GM18502 (cell line): Measurements from ENCODE around the gene SLC45A3.

ENCODE experiments used
- ATAC-seq: cut with Tn5 transposase; IDR thresholded peaks from one replicate; pipeline ENCODE4 v1.9.1; 2021; ENCODE audit warnings: mild to moderate bottlenecking; ENCODE audit not compliant: unreplicated experiment, poor library complexity

Gene SLC45A3

DNA sequence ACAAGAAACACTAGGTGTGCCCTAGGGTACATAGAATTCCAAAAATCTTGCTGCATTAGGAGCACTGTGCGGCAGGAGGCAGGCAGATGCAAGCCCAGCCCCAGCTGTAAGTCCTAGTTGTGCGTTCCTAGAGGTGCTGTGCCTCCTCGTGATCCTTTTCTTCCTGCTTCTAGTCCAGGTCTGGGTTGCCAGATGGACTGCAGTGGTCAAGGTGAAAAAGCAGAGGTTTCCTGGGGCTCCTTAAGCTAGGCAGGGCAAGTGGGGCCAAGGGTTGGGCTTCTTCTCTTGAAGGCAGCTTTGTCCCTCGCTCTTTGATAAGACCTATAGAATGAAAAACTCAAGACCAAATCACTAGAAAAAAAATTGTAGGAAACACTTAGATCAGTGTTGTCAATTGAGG is 21.6 kb upstream of the SLC45A3 start:
- ATAC-seq = no peak

DNA sequence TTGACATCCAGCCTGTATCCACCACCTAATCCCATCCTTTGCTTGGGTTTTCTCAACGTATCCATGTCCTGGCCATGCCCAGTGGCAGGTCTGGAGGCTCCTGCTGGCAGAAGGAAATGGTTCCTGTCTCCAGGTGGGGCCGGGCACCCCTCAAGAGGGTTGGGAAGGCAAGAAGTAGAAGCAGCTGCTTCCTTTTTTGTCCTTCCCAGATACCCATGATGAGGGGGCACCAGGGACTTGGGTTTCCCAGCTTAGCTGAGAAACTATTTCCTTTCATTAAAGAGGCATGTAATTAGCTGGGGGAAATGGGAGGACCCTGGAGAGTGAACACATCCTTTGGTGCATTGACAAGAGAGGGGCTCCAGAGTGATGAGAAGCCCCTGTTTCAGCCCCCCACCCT is 21.1 kb upstream of the SLC45A3 start:
- ATAC-seq = no peak

DNA sequence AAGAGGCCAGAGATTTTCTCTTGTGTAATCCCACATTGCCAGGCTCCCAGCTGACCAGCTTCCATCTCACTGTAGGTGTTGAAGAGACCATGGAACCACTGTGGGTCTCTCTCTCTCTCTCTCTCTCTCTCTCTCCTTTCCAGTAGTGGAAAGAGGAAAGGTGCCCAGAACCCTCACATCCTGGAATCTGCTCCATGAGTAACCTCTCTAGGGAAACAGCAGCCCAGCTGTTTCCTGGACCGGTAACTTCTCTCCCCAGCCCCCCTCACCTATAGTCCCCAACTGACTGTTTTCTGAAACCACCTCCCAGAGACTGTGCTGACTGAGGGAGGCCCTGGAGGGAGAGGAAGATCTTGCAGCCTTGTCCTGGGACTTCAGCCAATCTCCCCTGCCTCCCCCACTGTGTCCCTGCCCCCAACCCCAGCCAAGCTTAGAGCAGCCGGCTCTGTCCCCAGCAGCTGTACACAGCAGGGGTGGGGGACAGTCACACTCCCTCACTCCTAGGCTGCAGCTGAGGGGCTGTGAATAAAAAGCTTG is 20.6 kb upstream of the SLC45A3 start:
- no peak for ATAC-seq

GRCh38 chr1:205699416-205699815 is 19.1 kb upstream of the SLC45A3 start:
- ATAC-seq = no peak

- no peak for ATAC-seq
These were observed 18.6 kb upstream of the SLC45A3 start for GRCh38 chr1:205698921-205699320.

DNA sequence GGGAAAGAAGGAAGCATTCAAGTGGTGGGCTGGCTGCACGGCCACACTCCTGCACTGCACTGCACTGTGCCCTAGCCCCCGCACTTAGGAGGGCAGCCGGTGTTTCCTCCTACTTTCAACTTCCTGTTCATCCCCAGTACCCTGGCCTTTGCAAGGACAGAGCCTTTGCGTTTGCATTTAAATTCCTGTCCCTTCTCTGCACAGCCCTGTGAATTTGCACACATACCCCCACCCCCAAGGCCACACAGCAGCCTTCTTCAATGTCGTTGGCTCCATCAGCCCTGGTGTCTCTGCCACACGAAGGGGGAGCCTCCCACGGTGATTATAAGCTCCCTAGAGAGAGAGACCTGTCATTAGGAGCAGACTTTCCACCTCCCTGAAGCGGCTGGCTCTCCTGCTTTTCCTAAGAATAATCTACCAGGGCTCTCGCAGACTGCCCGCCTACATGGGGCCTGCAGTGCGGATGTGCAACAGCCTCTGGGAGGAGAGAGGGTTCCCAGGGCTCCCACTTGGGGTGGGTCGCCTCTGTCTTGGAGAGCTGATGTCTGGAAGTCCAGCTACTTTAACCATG is 13.2 kb upstream of the SLC45A3 start:
- ATAC-seq = no peak

DNA sequence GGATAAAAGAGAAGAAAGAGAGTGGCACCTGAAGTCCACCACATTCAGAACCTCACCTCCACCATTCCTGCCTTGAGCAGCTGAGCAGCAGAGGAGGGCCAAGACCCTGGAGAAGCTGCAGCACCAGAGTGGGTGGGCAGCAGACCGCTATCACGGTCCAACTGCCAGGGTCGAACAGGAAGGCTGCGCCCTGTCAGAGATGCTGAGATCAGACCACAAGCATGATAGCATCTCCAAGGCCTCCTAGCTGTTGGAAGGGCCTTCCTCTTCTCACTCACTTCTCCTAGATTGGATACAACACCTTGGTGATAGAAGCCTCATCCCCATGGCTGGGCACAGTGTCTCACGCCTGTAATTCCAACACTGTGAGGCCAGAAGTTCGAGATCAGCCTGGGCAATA is 12.1 kb upstream of the SLC45A3 start:
- no peak for ATAC-seq

GRCh38 chr1:205690122-205690756 is 9.9 kb upstream of the SLC45A3 start:
- no peak for ATAC-seq

GRCh38 chr1:205689479-205689878 is 9.2 kb upstream of the SLC45A3 start:
- no peak for ATAC-seq

- no peak for ATAC-seq
These were observed 8.1 kb upstream of the SLC45A3 start for GRCh38 chr1:205688171-205689080.

GRCh38 chr1:205687242-205687641 is 6.9 kb upstream of the SLC45A3 start:
- ATAC-seq = no peak

DNA sequence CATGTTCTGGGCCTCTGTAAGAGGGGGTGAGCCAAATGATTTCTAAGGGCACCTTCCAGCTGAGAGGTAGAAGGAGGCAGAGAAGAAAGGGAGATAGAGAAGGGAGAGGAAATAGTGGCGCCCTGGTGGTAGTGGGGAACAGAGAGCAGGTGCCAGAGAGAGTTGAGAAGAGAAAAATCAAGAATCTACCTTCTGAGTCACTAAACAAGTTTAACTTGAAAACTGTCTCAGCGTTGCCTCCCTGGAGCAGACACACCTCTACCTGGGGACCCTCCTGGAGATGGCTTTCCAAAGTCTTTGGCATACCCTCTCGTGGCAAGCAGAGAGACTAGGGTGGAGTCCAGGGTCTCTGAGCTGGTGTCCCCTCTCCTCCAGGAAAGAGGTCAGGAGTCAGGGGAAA is 1.1 kb upstream of the SLC45A3 start:
- ATAC-seq = no peak

DNA sequence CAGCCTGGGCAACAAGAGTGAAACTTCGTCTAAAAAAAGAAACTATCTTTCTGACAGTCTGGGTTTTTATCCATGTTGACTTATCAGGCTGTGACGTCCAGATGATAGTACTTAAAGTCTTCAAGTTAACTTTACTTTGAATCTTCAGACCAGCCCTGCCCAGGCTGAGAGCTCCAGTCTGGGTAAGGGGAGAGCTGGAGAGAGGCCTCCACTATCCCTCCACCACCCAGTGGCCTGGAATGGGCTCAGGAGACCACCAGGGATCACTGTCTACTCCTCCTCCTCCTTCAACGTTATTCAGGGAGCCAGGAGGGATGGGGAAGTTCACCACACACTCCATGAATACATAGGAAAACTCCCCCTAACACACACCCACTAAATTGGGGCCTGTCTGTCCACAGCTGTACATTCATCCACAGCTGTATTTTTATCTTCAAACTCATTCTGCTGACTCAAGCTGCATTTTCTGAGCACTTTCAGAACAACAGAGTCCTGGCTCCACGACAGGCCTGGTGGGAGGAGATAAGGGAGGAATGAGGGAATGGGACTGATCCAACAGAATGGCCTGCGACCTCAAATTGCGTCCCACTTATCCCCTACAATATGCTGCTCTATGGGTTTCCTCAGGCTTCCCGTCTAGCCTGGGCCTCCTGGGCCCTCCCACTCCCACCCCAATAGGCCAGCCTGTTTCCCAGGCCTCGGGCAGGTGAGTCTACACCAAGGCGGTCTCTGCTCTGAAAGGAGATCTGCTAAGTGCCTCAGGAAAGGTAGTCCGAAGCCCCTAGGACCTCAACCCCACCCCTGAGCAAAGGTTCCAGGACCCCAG is 1.8 kb downstream of the SLC45A3 start:
- ATAC-seq = no peak

DNA sequence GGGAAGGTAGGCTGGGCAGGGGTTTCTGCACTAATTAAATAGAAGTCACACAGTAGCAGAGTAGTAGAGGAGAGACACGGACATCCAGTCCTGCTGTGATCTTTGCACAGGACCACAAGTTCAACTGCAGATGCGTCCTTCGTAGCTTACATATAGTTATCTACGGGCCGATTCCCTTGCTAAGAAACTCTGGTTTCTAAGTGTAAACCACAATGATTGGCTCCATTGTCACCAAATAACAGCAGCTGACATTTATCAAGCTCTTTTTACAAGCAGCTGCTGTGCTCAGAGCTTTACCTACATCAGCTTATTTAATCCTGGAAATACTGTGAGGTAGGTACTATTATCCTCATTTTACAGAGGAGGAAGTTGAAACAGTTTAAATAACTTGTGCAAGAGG is 3.1 kb downstream of the SLC45A3 start:
- ATAC-seq = no peak

DNA sequence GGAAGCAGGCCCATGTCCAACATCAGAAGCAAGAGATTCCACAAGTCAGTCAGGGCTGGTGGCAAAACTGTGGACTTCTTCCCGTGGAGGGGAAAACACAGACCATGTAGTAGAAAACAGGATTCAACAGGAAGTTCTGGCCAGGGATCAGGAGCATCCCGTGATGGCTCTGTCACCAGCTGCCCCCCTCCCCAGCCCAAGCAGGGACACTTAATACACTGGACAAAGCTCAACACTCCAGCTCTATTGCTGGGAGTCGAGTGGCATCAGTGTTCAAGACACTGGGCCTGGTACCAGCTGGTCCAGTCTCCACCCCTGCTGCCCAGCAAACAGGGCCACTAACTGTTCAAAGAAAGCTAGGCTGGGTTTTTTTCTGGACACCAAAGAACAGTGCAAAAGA is 3.7 kb downstream of the SLC45A3 start:
- ATAC-seq = no peak

DNA sequence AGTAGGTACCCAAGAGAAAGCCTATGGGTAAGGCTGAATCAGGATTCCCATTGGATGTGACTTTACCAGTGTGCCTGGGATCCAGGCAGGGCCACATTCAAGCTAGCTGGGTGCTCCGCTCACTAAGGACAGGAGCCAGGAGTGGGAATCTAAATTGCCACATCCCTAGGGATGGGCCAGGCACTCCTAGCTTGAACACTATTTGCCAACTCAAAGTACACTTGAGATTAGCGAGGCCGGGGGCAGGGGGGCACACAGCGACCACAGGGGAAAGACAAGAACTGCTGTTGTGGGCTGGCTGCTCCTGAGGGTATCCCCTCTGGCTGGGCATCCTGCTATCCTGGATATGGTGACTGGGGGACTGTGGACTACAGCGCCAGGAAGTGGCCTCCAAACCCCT is 4.3 kb downstream of the SLC45A3 start:
- ATAC-seq = no peak

DNA sequence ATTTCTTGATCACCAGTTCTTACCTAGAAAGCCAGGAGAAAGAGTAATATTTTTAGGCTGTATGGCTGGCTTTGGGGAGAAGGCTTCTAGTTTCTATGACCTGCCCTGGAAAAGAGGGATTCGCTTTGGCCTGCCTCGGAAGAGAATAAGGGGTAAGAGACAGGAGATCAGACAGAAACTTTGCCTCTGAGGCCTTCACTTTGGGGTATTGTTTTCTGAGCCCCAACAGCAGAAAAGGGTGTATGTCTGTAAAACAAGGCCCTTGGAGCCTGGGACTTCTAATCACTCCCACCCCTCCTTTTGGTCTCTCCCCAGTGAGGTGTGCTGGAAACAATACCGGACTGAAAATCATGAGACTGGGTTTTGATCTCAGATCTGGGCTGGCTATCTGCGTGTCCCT is 5.1 kb downstream of the SLC45A3 start:
- ATAC-seq = no peak

GRCh38 chr1:205672970-205673369 is 7.3 kb downstream of the SLC45A3 start:
- ATAC-seq = no peak

GRCh38 chr1:205672395-205672889 is 7.9 kb downstream of the SLC45A3 start:
- ATAC-seq = no peak
